ENCODE data around the gene CEP350.
"Not testable (repeated sequence)": the region's sequence is repeated elsewhere in the genome, so short reads cannot be mapped to it uniquely, and the experiment has no call there.

The CEP350 gene

DNA sequence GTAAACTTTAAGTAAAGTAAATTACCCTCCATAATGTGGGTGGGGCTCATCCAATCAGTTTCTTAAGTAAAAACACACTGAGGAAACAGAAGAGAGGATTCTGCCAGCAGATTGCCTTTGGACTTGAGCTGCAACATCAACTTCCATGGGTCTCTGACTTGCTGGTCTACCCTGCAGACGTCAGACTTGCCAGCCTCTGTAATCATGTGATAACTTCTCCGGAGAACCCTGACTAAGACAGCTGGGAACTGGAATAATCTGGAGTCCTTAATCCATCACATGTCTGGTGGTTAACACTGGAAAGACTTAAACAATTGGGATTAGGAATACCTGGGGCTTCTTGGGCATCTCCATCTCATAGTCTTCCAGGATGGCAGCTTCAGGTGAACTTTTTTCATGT is 13.2 kb upstream of the CEP350 start:
- no peak for DNase-seq

DNA sequence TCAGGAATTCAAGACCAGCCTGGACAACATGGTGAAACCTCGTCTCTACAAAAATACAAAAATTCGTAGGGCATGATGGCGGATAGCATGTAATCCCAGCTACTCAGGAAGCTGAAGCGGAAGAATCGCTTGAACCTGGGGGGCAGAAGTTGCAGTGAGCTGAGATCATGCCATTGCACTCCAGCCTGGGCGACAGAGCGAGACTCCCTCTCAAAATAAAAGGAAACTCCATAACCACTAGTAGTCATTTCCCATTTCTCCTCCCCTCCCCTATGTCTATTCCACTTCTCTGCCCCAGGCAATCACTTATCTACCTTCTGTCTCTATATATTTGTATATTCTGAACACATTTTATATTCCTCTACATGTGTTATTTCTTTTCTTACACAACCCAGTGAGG is 4.0 kb upstream of the CEP350 start:
- DNase-seq, result no peak

- no peak for DNase-seq
Measured at GRCh38 chr1:179951383-179952144, 3.0 kb upstream of the CEP350 start.

GRCh38 chr1:179952186-179952585 is 2.4 kb upstream of the CEP350 start:
- DNase-seq, result no peak

DNA sequence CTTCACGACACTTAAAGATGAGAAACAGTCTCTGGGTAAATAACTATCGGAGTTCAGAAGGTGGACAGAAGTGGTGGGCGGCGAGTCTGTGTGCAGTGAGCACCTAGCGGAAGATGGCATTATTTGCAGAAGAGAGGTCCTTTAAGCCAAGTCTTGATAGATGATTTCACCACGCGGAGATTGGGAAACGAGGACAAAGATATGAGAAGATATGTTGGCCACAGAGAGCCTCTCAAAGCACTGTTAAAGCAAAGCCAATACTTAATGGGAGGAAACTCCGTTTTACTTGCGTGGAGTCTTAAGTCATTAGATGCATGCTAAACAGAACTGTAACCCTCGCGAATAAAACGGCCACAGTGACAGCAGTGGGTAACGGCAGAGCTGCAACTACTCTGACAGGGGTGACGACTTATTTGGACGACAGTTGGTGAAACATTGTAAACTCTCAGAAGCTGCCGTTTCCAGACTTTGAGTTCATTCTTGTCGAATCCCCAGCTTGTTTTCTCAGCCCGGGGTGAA is 577 bp upstream of the CEP350 start:
- DNase-seq, result peak in 1 of 2 experiments; percentile 63

DNA sequence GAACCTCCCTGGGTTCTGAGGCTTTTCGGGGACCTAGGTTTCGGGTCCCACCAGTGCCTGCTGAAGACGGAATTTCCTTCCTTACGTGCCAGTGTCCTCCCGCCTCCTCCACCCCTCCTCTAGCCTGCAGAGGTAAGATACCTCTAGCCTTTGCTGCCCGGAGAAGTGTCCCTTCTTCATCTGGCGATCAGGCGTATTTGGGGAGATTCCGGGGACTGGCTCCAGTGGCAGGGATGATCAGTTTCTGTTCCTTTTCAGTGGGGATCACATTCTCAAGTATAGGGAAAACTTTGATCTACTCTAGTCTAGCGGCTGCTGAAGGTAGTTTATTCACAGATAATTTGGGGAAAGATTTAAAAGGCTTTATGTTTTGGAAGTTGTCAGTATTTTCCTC is 674 bp downstream of the CEP350 start:
- no peak for DNase-seq

DNA sequence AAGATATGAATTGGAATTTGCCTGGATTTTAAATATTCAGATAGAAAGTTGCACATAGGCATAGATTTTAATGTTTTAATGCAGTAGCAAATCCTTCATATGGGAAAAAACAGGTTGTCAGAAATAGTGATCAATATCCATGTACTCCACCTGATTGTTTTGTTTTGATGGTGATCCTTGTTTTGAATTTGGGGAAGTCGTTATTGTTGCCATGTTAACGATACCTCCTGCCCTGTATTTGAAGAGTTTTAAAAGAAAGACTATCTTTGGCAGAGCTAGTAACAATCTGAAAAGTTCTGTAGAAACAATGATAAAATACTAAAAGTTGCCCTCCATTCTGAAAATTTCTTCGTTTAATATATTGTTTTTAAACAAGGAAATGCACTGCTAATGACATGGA is 1.1 kb downstream of the CEP350 start:
- DNase-seq, result no peak

DNA sequence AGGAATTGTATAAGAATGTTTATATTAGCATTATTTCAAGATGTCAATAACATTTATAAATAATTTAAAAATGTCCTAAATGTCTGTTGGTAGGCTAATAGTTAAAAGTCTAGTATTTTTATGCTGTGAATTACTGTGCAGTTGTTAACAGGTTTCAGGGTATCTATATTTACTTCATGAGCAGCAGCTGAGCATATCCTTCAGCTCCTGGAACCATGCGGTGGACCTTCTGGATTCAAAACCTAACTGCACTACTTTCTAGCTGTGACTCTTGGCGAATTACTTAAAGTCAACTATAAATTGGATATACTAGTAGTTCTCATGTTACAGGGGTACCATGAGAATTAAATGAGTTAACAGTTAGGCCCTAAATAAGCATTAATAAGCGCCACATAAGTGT is 3.7 kb downstream of the CEP350 start:
- no peak for DNase-seq

- not testable (repeated sequence) for DNase-seq
Measured at GRCh38 chr1:179962168-179962567, 7.6 kb downstream of the CEP350 start.

GRCh38 chr1:179966551-179966950 is 11.9 kb downstream of the CEP350 start:
- DNase-seq, result no peak

DNA sequence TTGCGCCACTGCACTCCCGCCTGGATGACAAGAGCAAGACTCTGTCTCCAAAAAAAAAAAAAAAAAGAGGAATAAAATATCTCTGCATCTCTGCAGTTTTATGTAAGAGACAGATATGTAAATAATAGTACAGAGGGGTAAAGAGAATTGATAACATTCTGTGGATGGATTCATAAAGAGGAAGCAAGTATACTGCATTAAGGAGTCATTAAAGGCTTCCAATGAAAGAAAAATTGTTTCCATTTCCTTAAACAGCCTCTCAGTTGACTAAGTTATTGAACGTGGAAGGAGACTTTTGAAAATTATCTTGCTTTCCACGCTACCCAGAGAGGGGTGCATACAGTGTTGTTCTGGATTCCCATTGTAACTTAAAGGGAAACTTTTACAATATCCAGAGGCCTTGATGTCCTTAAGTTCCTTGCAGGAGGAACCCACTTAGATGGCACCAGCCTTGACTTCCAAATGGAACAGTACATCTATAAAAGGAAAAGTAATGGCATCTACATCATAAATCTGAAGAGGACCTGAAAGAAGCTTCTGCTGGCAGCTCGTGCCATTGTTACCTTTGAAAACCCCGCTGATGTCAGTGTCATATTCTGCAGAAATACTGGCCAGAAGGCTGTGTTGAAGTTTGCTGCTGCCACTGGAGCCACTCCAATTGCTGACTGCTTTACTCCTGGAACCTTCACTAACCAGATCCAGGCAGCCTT is 13.8 kb downstream of the CEP350 start:
- no peak for DNase-seq

DNA sequence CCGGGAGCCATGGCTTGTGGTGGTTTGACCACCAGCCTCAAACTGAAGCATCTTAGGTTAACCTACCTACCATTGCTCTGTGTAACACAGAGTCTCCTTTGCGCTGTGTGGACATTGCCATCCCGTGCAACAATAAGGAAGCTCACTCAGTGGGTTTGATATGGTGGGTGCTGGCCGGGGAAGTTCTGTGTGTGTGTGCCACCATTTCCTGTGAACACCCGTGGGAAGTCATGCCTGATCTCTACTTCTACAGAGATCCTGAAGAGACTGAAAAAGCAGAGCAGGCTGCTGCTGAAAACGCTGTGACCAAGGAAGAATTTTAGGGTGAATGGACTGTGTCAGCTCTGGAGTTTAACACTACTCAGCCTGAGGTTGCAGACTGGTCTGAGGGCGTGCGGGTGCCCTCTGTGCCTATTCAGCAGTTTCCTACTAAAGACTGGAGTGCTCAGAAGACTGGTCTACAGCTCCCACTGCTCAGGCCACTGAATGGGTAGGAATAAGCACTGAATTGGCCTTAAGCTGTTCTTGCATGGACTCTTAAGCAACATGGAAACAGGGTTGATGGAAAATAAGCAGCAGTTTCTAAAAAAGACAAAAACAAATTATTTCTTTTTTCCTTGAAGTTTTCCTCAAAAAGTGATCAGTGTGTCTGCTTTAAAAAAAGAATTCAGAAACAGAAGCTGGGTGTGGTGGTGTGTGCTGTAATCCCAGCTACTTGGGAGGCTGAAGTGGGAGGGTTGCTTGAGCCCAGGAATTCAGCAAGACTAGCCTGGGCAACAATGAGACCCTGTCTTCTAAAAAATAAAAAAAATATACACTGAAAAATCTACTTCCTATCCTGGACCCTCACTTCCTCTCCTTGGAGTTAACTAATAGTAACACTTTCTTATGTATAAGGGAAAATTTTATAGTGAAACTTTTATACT is 14.6 kb downstream of the CEP350 start:
- DNase-seq, result no peak

DNA sequence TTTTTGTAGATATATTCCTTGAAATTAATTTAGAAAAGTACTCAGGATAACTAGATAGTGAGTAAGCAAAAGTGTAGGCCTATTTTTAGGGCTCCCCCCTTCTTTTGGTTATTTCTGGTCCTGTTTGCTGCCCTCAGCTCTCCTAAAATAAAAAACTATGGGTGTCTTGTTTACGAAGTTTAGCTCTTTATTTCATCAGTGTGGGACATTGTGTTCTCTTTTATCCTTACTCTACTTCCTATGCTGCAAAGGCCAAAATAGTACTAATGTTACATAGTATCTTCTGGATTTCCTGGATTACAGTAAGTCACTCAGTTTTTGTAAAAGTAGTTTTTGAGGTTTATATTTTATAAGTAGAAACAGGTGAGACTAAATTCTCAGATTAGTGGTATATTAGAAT is 15.4 kb downstream of the CEP350 start:
- DNase-seq, result no peak

DNA sequence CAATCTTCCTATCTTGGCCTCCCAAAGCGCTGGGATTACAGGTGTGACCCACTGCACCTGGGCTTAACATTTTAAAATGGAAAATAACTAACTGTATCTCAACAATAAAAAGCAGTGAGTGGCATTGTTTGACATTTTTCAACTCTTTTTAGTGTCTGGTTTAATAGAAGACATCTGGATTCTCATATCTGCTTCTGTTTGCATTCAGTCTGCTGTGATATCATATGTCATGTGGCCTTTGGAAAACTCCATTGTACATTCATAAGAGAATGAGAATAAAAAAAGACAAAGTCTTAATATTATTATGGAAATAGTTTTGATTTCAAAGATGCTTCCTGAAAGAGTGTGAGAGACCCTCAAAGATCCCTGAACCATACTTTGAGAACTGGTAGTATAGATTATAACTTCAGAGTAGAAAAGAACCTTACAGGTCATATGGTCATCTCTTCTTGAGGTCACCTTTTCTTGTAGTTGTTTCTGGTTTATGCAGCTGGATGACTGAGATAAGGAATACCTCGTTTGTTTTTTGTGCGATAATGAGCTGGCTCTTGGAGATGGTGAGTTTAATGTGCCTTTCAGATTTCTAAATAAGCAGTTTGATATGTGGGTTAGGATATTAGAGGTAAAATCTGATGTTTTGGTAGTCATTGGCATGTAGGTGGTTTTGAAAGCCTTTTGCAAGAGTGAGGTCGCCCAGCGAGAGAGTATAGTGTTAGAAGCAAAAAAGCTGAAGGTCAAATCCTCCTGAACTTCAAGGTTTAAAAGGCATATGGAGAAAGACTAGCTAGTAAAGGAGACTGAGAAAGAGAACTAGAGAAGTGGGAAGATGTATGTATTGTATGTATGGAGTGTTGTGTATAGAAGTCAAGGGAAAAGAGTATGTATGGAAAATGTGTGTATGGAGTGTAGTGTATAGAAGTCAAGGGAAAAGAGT is 17.2 kb downstream of the CEP350 start:
- no peak for DNase-seq

DNA sequence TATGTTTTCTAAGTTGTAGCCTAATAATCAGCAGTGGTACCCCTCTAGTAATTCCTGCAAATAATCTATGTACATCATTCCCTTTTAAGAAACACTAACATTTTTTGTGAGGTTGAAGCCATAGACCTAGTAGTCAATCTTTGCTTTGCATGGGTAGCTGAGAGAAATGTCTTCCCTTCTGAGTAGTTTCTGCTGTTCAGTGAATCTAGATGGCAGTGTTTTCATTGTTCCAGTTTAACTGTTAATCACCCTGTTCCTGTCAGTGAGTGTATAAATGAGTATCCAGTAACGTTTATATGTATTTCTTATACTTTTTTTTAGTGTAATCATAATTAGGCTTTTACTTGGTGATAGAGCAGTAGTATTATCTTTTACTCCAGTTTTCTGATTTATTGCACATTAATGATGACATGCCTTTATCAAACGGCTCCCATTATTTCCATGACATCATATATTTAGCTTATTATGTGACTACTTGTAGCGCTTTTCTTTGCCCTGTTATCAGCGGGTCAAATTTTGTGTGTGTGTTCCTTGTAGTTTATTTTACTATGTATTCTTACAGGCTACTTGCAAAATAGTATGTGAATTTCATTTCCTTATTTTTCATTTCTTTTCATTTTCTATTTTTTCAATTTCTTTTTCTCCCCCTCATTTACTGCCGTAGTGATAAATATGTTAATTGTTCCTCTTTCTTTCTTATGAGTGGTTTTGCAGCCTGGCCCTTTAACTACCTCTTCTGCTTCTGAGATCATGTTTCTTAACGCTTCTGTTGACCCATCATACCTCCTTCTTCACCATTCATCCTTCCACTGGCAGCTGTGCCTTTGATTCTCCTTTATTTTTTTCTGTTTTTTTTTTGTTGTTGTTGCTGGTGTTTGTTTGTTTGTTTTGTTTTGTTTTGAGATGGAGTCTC is 18.8 kb downstream of the CEP350 start:
- DNase-seq, result no peak

- DNase-seq, result peak in 1 of 2 experiments; percentile 10
Measured at GRCh38 chr1:179976970-179977651, 22.5 kb downstream of the CEP350 start.

DNA sequence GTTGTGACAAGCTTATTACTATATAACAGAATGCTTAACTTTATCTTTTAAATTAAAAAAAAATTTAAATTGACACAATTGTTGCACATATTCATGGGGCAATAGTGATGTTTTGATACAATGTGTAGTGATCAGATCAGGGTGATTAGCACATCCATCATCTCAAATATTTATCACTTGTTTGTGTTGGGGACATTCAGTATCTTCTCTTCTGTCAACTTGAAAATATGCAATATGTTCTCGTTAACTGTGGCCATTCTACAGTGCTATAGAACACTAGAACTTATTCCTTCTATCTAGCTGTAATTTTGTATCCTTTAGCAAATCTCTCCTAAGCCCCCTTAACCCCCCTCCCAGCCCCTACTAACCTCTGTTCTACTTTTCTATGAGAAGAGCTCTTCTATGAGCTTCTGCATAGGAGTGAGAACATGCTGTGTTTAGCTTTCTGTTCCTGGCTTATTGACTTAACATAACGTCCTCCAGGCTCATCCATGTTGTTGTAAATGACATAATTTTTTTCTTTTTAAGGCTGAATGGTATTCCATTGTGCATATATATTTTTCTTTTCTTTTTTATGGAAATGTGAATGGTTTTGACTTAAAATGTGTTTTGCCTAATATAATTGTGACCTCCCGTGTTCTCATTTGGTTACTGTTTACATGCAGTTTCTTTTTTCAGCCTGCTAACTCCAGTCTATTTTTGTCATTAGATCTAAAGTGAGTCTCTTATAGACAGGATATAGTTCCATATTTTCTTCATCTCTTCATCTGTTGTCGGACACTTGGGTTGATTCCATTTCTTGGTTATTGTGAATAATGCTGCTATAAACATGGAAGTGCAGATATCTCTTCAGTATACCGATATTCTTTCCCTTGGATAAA is 23.8 kb downstream of the CEP350 start:
- DNase-seq, result no peak

GRCh38 chr1:179984101-179984500 is 29.5 kb downstream of the CEP350 start:
- DNase-seq, result no peak

DNA sequence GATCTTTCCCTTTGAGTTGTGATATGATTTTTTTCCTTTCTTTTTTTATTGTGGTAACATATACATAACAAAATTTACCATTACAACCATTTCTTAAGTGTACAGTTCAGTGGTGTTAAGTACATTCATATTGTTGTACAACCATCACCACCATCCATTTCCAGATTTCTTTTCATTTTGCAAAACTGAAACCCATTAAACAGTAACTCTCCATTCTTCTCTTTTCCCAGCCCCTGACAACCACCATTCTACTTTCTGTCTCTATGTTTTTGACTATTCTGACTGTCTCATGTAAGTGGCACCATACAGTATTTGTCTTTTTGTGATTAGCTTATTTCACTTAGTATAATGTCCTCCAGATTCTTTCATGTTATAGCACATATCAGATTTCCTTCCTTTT is 30.3 kb downstream of the CEP350 start:
- DNase-seq, result no peak
